ENCODE results near the gene CIC.

CIC gene

DNA sequence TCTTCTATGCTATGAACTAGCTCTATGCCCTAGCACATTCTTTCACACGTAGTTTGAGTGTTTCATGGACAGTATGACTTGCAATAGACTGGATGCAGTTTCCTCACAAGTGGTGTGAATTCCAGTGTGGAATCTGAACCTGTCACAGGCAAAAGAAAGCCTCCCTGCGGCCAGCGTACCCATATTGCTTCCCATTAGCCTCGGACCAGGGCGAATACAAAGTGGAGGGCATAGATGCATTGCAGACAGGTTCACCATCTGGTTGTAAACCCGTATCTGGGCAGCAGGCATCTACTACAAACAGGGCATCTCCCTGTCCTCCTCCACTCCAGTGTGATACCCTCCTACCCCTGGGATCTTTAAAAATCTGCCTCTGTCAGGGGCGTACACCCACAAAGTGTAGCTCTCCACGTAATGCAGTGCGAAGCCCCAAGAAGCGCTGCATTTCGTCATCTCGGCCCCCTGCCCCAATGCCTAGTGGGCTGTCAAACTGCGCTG is 1.4 kb upstream of the CIC start:
- TF ChIP-seq, protein P1, sequence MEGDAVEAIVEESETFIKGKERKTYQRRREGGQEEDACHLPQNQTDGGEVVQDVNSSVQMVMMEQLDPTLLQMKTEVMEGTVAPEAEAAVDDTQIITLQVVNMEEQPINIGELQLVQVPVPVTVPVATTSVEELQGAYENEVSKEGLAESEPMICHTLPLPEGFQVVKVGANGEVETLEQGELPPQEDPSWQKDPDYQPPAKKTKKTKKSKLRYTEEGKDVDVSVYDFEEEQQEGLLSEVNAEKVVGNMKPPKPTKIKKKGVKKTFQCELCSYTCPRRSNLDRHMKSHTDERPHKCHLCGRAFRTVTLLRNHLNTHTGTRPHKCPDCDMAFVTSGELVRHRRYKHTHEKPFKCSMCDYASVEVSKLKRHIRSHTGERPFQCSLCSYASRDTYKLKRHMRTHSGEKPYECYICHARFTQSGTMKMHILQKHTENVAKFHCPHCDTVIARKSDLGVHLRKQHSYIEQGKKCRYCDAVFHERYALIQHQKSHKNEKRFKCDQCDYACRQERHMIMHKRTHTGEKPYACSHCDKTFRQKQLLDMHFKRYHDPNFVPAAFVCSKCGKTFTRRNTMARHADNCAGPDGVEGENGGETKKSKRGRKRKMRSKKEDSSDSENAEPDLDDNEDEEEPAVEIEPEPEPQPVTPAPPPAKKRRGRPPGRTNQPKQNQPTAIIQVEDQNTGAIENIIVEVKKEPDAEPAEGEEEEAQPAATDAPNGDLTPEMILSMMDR (IDR thresholded peaks at IDR 0.05; ENCODE audit: low read depth, low read length): no peak
- Histone ChIP-seq H3K4me1 (no peaks in the 10 kb centered on the region), H3K36me3 (peaks cover 12% of the 10 kb centered on the region), H3K4me3 (ENCODE audit: low read depth, low read length) (peak overlapping the region; percentile 86), H3K27me3 (no peaks in the 10 kb centered on the region), H3K9me3 (no peaks in the 10 kb centered on the region)
- DNase-seq: no peak

DNA sequence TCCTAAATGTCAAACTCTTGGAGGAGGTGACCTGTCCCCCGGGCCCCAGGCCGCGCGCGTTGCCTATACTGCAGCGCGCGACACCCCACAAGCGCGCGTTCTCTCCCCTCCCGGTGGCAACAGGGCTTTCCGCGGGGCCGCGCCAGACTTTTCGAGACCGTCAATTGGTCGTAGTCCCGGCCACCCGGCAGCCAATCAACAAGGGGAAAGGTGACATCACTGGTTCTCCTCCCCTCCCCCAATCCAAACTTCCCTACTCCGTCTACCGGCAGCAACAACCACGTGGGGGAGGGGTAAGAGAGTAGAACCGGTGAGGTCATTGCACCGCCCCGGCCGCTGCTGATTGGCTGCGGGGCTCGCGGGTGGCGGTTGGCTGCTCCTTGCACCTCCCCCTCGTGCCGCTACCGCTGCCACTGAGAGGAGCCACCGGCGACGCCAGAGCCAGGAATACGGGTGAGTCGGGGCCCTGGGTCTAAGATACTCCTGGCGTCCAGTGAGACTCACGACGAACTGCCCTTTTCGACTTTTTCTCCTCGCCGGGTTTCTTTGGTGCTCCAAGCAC is 829 bp upstream of the CIC start:
- H3K9me3 ChIP-seq: no peaks in the 10 kb centered on the region
- no peaks in the 10 kb centered on the region for H3K27me3 ChIP-seq
- peak; percentile 100 for DNase-seq
- no peaks in the 10 kb centered on the region for H3K4me1 ChIP-seq
- TF ChIP-seq, protein P1 (IDR thresholded peaks at IDR 0.05; ENCODE audit: low read depth, low read length): no peak
- peaks cover 17% of the 10 kb centered on the region for H3K36me3 ChIP-seq
- peak overlapping the region; percentile 86 for H3K4me3 ChIP-seq (ENCODE audit: low read depth, low read length)

DNA sequence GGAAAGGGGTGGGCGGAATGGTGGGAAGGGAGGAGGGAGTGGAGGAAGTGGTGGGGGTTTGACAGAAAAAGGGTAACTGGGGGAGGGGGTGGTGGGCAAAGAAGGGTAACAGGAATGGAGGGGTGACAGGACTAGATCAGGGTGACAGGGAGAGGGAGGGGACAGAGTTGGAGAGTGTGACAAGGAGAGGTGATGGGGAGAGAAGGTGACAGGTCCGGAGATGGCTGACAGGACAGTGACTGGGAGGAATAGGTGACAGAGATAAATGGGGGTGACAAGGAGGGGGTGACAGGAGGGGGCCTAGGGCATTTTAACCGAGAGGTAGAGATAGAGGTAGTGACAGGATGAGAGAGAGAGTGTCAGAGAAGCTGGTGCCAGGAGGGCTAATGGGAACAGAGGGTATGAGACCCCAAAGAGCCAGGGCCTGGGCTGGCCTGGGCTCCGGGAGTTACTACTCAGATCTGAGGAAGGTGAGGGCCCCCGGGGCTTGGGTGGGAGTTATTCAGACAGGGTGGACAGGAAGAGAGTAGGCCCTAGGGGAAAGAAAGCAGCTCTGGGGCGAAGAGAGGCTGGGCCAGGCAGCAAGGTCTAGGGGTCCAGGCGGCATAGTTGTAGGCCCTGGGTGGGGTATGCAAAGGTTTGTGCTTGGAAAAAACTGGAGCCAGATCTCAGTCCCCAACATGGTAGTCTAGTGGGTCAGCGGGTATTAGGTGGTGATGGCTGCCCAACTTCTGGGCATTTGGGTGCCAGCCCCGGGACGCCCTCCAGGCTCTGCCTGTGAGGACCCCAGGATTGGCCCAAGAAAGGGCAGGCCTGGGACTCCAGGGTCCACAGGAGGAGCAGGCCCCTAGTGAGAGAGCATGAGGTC is 660 bp downstream of the CIC start:
- peaks cover 32% of the 10 kb centered on the region for H3K36me3 ChIP-seq
- no peaks in the 10 kb centered on the region for H3K4me1 ChIP-seq
- H3K27me3 ChIP-seq: no peaks in the 10 kb centered on the region
- DNase-seq: no peak
- TF ChIP-seq, protein P1 (IDR thresholded peaks at IDR 0.05; ENCODE audit: low read depth, low read length): no peak
- no peaks in the 10 kb centered on the region for H3K9me3 ChIP-seq
- peak overlapping the region; percentile 86 for H3K4me3 ChIP-seq (ENCODE audit: low read depth, low read length)

DNA sequence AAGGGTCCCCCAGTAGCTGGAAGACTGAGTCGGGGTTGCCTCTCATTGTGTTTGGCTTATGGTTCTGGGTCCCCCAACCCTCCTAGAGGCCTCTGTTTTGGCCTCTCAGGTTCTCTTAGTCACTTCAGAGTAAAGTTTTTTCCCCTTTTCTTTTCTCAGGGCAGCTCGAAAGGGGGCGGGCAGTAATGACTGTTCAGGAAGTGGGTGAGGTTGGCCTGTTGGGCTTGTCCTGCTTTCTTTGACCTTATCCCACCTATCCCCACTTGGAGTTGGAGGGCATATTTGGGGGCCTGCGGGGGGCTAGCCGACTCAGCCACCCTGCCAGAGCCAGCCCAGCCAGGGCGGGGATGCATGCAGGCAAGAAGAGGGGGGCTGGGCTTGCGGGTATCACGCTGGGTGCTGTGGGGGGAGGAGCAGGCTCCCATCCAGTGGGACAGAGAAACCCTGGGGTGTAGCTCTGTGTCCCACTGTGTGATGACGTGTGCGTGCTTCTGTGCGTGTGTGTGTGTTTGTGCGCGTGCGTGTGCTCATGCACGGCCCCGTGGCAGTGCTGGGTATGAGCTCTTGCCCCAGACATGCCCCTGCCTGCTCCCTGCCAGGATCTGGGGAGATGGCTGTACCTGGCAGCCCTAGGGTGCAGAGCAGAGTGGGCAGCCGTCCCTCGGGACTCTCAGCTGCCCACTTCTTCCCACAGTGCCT is 1.4 kb downstream of the CIC start:
- Histone ChIP-seq H3K4me3 (ENCODE audit: low read depth, low read length) (peak overlapping the region; percentile 86), H3K4me1 (no peaks in the 10 kb centered on the region), H3K27me3 (no peaks in the 10 kb centered on the region), H3K9me3 (no peaks in the 10 kb centered on the region), H3K36me3 (peaks cover 36% of the 10 kb centered on the region)
- no peak for DNase-seq
- TF ChIP-seq, protein P1 (IDR thresholded peaks at IDR 0.05; ENCODE audit: low read depth, low read length): no peak

DNA sequence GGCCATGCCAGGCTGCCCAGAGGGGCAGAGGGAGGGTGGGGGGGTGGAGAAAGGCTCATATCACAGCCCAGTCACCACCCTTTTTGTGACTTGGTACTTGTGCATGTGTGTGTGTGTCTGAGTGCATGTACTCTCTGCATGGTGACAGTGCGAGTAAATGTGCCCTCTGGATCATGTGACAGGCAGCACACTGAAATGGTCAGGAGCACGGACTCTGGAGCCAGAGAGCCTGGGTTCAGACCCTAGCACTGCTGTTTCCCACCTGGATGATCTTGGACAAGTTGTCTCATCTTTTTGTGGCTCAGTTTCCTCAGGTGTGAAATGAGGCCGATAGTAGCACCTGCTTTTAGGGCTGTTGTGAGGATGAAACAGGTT is 2.0 kb downstream of the CIC start:
- TF ChIP-seq, protein P1 (IDR thresholded peaks at IDR 0.05; ENCODE audit: low read depth, low read length): no peak
- H3K4me3 ChIP-seq (ENCODE audit: low read depth, low read length): no peak overlapping the region
- peaks cover 36% of the 10 kb centered on the region for H3K36me3 ChIP-seq
- no peaks in the 10 kb centered on the region for H3K4me1 ChIP-seq
- no peak for DNase-seq
- no peaks in the 10 kb centered on the region for H3K9me3 ChIP-seq
- H3K27me3 ChIP-seq: no peaks in the 10 kb centered on the region
